ENCODE measurements around the gene IL22RA2. TPM values are rescaled to one million over a fixed set of nuclear protein-coding genes. Genes with fewer than 3 reads are reported as not detected.

Gene IL22RA2
- polyA plus RNA-seq, 1 of the 3 experiments (the other 2 are of a cell fraction): not detected

GRCh38 chr6:137172734-137173431, 561 bp downstream of the IL22RA2 start:
- DNase-seq: no peak
- Histone ChIP-seq H3K27ac (ENCODE audit: low read depth in 2 of 2, low read length in 1 of 2) (no peak overlapping the region), H3K27me3 (ENCODE audit: insufficient read depth) (no peaks in the 10 kb centered on the region), H3K4me1 (ENCODE audit: control insufficient read depth in 1 of 2, insufficient read depth in 2 of 2, low read depth in 1 of 2, low read length in 1 of 2) (no peaks in the 10 kb centered on the region; a peak in 1 of 4 replicates), H3K4me2 (no peak overlapping the region), H3K9ac (no peak overlapping the region), H3K79me2 (ENCODE audit: insufficient read depth) (no peaks in the 10 kb centered on the region), H3F3A (replicated peaks; ENCODE audit: insufficient read depth) (no peaks in the 10 kb centered on the region), H3K36me3 (replicated peaks in 1 of 2; ENCODE audit: control insufficient read depth in 1 of 2, insufficient read depth in 2 of 2, low read length in 1 of 2) (no peaks in the 10 kb centered on the region), H3K9me2 (no peaks in the 10 kb centered on the region), H3K4me3 (ENCODE audit: low read depth in 2 of 2, low read length in 1 of 2) (no peak overlapping the region), H3K9me3 (no peaks in the 10 kb centered on the region), H4K20me1 (ENCODE audit: insufficient read depth) (no peaks in the 10 kb centered on the region), H2AFZ (ENCODE audit: low read depth) (no peak overlapping the region)
- TF ChIP-seq FOSL2 (IDR thresholded peaks at IDR 0.05; ENCODE audit: borderline replicate concordance, low read depth) (no peak), POLR2AphosphoS5 (IDR thresholded peaks at IDR 0.05; ENCODE audit: low read depth, low read length) (no peak), EP300 (IDR thresholded peaks at IDR 0.05; ENCODE audit: borderline replicate concordance in 1 of 2, low read depth in 1 of 2, low read length in 1 of 2) (no peak), ELF1 (IDR thresholded peaks at IDR 0.05) (no peak), MAX (IDR thresholded peaks at IDR 0.05; ENCODE audit: low read depth) (no peak), FOXJ3 (CRISPR knock-in tag; IDR thresholded peaks at IDR 0.05) (no peak), RXRA (IDR thresholded peaks at IDR 0.05; ENCODE audit: borderline replicate concordance, low read depth) (no peak), JUND (IDR thresholded peaks at IDR 0.05) (no peak), ZBTB33 (IDR thresholded peaks at IDR 0.05; ENCODE audit: borderline replicate concordance, low read depth) (no peak), TCF12 (IDR thresholded peaks at IDR 0.05) (no peak), SIN3A (IDR thresholded peaks at IDR 0.05; ENCODE audit: borderline replicate concordance, low read depth, low read length) (no peak)
- TF ChIP-seq, protein P1, sequence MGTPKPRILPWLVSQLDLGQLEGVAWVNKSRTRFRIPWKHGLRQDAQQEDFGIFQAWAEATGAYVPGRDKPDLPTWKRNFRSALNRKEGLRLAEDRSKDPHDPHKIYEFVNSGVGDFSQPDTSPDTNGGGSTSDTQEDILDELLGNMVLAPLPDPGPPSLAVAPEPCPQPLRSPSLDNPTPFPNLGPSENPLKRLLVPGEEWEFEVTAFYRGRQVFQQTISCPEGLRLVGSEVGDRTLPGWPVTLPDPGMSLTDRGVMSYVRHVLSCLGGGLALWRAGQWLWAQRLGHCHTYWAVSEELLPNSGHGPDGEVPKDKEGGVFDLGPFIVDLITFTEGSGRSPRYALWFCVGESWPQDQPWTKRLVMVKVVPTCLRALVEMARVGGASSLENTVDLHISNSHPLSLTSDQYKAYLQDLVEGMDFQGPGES (IDR thresholded peaks at IDR 0.05; ENCODE audit: low read depth, low read length): no peak
- TF ChIP-seq, protein P2, sequence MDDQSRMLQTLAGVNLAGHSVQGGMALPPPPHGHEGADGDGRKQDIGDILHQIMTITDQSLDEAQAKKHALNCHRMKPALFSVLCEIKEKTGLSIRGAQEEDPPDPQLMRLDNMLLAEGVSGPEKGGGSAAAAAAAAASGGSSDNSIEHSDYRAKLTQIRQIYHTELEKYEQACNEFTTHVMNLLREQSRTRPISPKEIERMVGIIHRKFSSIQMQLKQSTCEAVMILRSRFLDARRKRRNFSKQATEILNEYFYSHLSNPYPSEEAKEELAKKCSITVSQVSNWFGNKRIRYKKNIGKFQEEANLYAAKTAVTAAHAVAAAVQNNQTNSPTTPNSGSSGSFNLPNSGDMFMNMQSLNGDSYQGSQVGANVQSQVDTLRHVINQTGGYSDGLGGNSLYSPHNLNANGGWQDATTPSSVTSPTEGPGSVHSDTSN (IDR thresholded peaks at IDR 0.05): no peak
- TF ChIP-seq, protein P3, sequence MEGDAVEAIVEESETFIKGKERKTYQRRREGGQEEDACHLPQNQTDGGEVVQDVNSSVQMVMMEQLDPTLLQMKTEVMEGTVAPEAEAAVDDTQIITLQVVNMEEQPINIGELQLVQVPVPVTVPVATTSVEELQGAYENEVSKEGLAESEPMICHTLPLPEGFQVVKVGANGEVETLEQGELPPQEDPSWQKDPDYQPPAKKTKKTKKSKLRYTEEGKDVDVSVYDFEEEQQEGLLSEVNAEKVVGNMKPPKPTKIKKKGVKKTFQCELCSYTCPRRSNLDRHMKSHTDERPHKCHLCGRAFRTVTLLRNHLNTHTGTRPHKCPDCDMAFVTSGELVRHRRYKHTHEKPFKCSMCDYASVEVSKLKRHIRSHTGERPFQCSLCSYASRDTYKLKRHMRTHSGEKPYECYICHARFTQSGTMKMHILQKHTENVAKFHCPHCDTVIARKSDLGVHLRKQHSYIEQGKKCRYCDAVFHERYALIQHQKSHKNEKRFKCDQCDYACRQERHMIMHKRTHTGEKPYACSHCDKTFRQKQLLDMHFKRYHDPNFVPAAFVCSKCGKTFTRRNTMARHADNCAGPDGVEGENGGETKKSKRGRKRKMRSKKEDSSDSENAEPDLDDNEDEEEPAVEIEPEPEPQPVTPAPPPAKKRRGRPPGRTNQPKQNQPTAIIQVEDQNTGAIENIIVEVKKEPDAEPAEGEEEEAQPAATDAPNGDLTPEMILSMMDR (IDR thresholded peaks at IDR 0.05): no peak
- WGBS (ENCODE audit: low lambda C conversion rate): 74% methylated on average over 11 of the region's 11 CpGs
- CTCF ChIA-PET: interaction anchor here (1.7 kb wide), 1 partner anchor 78 kb away, joined by 6 read pairs; no protein-coding TSS in a partner anchor
- POLR2A ChIA-PET: no interaction called here
